ENCODE measurements around the gene ANKK1.

The ANKK1 gene

DNA sequence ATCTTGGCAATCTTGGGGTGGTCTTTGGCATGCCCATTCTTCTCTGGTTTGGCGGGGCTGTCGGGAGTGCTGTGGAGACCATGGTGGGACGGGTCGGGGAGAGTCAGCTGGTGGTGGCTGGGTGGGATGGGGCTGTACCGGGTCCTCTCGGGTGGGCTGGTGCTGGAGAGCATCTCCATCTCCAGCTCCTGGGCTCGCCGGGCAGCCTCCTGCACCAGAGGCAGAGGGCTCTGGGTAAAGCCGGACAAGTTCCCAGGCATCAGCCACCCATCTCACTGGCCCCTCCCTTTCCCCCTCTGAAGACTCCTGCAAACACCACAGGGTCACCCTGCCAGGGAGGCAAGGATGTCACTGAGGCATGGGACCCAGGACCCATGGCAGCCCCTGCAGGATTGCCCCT, 25.1 kb downstream of the ANKK1 start:
- TF ChIP-seq, protein P1, sequence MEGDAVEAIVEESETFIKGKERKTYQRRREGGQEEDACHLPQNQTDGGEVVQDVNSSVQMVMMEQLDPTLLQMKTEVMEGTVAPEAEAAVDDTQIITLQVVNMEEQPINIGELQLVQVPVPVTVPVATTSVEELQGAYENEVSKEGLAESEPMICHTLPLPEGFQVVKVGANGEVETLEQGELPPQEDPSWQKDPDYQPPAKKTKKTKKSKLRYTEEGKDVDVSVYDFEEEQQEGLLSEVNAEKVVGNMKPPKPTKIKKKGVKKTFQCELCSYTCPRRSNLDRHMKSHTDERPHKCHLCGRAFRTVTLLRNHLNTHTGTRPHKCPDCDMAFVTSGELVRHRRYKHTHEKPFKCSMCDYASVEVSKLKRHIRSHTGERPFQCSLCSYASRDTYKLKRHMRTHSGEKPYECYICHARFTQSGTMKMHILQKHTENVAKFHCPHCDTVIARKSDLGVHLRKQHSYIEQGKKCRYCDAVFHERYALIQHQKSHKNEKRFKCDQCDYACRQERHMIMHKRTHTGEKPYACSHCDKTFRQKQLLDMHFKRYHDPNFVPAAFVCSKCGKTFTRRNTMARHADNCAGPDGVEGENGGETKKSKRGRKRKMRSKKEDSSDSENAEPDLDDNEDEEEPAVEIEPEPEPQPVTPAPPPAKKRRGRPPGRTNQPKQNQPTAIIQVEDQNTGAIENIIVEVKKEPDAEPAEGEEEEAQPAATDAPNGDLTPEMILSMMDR (IDR thresholded peaks at IDR 0.05), result no peak
- Histone ChIP-seq H3K9me3 (no peaks in the 10 kb centered on the region), H3K4me3 (ENCODE audit: low read depth in 1 of 2, low read length in 1 of 2) (no peak overlapping the region), H3K4me1 (ENCODE audit: control insufficient read depth in 1 of 2, insufficient read depth in 1 of 2, low read depth in 1 of 2, low read length in 1 of 2) (no peaks in the 10 kb centered on the region), H3K36me3 (no peaks in the 10 kb centered on the region), H3K27ac (no peak overlapping the region), H3K27me3 (no peaks in the 10 kb centered on the region)

DNA sequence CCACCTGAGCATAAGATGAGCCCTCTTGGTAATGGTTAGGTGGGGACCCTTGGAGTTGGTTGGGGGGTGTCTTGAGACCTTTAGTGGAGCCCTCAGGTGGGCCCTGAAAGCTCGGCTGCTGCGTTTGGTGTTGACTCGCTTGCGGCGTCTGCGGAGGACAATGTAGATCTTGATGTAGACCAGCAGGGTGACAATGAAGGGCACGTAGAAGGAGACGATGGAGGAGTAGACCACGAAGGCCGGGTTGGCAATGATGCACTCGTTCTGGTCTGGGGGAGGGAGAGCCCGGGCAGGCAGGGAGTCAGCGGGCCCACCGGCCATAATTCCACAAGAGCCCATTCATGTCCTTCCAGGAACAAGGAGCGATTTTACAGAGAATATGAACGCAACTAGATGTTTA, 27.8 kb downstream of the ANKK1 start:
- TF ChIP-seq, protein P1 (IDR thresholded peaks at IDR 0.05), result no peak
- H3K4me1 ChIP-seq (ENCODE audit: control insufficient read depth in 1 of 2, insufficient read depth in 1 of 2, low read depth in 1 of 2, low read length in 1 of 2), result no peaks in the 10 kb centered on the region
- H3K4me3 ChIP-seq (ENCODE audit: low read depth in 1 of 2, low read length in 1 of 2), result no peak overlapping the region
- no peaks in the 10 kb centered on the region for H3K36me3 ChIP-seq
- H3K27ac ChIP-seq, result no peak overlapping the region
- H3K27me3 ChIP-seq, result no peaks in the 10 kb centered on the region
- no peaks in the 10 kb centered on the region for H3K9me3 ChIP-seq

DNA sequence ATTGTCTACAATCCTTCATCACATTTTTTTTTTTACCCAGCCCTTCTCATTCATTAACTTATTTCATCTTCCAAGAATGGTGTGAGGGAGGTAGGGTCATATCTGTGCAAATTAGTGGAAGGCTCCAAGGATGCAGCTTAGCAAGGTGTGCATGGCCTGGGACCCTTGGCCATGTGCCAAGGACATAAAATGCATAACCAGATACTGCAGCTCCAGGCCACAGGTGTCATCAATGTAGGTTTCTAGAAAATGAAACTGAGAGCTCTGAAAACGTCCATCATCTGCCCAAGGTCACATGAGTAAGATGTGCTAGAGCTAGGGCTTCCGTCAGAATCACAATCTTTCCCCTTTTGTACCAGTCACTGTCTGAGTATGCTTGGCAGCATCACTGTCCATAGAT, 29.8 kb downstream of the ANKK1 start:
- TF ChIP-seq, protein P1 (IDR thresholded peaks at IDR 0.05), result no peak
- Histone ChIP-seq H3K9me3 (no peaks in the 10 kb centered on the region), H3K36me3 (no peaks in the 10 kb centered on the region), H3K4me1 (ENCODE audit: control insufficient read depth in 1 of 2, insufficient read depth in 1 of 2, low read depth in 1 of 2, low read length in 1 of 2) (no peaks in the 10 kb centered on the region), H3K27ac (no peak overlapping the region), H3K4me3 (ENCODE audit: low read depth in 1 of 2, low read length in 1 of 2) (no peak overlapping the region), H3K27me3 (no peaks in the 10 kb centered on the region)

DNA sequence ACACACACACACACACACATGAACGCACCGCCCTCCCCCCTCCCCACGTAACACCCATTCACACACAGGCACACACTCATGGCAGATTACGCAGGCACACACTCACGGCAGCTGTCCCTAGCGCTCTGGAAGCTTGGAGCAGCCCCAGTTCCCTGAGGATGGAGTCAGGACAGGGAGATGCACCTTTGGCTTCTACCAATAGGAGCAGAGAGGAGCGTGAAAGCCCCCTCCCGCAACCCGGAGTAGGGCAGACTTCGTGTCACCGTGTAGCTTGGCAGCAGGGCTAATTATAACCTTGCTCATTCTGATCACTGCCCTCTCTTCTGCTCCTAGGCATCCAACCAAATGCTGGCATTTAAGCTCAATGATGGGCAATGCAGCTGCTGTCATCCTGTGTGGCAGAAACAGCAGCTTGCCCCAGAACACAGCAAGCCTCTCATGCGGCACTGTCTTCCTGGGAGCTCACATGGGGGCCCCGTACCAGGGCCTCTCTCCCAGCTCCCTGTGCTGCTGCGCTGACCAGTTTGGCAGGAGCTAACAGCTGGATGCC, 31.9 kb downstream of the ANKK1 start:
- Histone ChIP-seq H3K27ac (no peak overlapping the region), H3K4me3 (ENCODE audit: low read depth in 1 of 2, low read length in 1 of 2) (no peak overlapping the region), H3K27me3 (no peaks in the 10 kb centered on the region), H3K36me3 (no peaks in the 10 kb centered on the region), H3K9me3 (no peaks in the 10 kb centered on the region), H3K4me1 (ENCODE audit: control insufficient read depth in 1 of 2, insufficient read depth in 1 of 2, low read depth in 1 of 2, low read length in 1 of 2) (no peaks in the 10 kb centered on the region)
- TF ChIP-seq, protein P1 (IDR thresholded peaks at IDR 0.05), result no peak

DNA sequence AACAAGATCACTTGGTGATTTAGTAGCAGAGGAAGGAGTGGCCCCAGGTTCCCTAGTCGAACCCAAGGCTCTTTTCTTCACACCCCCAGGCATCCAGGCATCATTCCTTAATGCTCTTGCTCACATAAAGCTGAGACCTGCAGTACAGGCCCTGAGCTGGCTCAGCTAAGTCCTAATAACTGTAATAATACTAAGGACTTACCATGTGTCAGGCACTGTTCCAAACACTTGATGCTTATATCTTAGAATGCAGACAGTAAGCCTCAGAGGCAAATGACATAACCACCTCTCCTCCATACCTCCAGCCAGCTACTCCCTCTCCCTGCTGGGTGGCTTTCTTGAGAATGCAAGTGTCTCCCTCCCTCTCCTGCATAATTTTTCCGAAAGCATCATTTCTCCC, 33.2 kb downstream of the ANKK1 start:
- TF ChIP-seq, protein P1 (IDR thresholded peaks at IDR 0.05), result no peak
- H3K27ac ChIP-seq, result no peak overlapping the region
- H3K4me1 ChIP-seq (ENCODE audit: control insufficient read depth in 1 of 2, insufficient read depth in 1 of 2, low read depth in 1 of 2, low read length in 1 of 2), result no peaks in the 10 kb centered on the region
- no peaks in the 10 kb centered on the region for H3K36me3 ChIP-seq
- H3K27me3 ChIP-seq, result no peaks in the 10 kb centered on the region
- no peaks in the 10 kb centered on the region for H3K9me3 ChIP-seq
- no peak overlapping the region for H3K4me3 ChIP-seq (ENCODE audit: low read depth in 1 of 2, low read length in 1 of 2)

DNA sequence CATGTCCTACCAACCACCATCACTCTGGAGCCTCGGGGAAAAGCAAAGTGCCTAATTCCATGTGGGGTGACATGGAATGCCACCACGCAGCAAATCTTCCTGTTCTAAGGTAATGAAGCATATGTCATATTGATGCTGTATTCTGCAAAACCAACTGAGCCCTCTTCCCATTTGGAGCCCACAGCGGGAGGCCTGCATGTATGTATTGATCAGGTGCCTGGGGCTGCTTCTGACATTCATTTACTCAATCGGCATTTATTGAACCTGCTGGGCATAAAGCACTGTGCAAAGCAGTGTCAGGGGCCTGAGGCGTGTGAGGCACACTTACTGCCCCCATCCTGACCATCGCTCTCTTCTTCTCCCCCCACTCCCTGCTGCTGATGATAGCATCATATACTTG, 39.1 kb downstream of the ANKK1 start:
- Histone ChIP-seq H3K36me3 (no peaks in the 10 kb centered on the region), H3K27ac (no peak overlapping the region), H3K9me3 (no peaks in the 10 kb centered on the region), H3K4me1 (ENCODE audit: control insufficient read depth in 1 of 2, insufficient read depth in 1 of 2, low read depth in 1 of 2, low read length in 1 of 2) (no peaks in the 10 kb centered on the region), H3K4me3 (ENCODE audit: low read depth in 1 of 2, low read length in 1 of 2) (no peak overlapping the region), H3K27me3 (no peaks in the 10 kb centered on the region)
- TF ChIP-seq, protein P1 (IDR thresholded peaks at IDR 0.05), result no peak
